SU-DHL-6 (cell line): ENCODE data around the gene STK35.

ENCODE experiments used
- CTCF ChIP-seq: fragments of 200-600 bp; sonication (generic); IDR thresholded peaks from one replicate; pipeline ENCODE4 v1.5.1; 2017; ENCODE audit warnings: antibody characterized with exemption, mild to moderate bottlenecking, low read length, moderate library complexity; ENCODE audit not compliant: insufficient read depth, poor library complexity, severe bottlenecking
- EZH2phosphoT487 ChIP-seq: fragments of 200-600 bp; sonication (generic), shearing (Covaris generic); conservative IDR thresholded peaks from 2 replicates; pipeline ENCODE4 v1.6.1; 2018; ENCODE audit warnings: mild to moderate bottlenecking, antibody characterized with exemption, low read length, moderate library complexity, mixed read lengths

- TF ChIP-seq EZH2phosphoT487 (no peak), CTCF (no peak)
Observed at GRCh38 chr20:2176946-2177345, 75.3 kb downstream of the STK35 start.
